GM12864 (cell line): Measurements from ENCODE around the gene NUP210.

Experiments used
- DNase-seq: peaks from one replicate; pipeline ENCODE4 v3.0.0-alpha.2; 2011; ENCODE audit warnings: low read depth
- H3K4me3 ChIP-seq: 2 replicates; pipeline ENCODE4 v1.5.1; 2011; ENCODE audit warnings: mild to moderate bottlenecking, low read depth, low read length, control low read depth
- TF ChIP-seq, protein P1 (sequence below): IDR thresholded peaks from 2 replicates; pipeline ENCODE4 v1.5.1; 2011; ENCODE audit warnings: low read depth, mild to moderate bottlenecking, moderate library complexity, low read length, control low read depth, inconsistent platforms; ENCODE audit errors: missing control alignments

Gene NUP210

DNA sequence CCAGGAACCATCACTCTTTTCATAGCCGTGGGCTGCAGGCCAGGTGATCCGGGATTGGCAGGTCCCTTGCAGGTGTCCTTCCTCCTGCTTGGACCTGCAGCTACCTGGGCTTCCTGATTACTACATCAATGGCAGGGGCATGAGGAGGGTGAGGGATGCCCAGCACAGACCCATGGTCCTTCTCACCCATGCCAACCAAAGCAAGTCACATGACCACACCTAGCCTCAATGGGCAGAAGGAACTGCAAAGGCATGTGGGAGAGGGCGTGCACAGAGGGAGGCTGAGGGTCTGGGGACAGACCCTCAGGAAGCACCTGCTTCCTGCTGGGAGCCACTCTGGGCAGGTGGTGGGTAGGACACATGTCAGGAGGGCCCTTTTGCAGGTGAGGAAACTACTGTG lies 105.2 kb downstream of the NUP210 start:
- DNase-seq = no peak
- TF ChIP-seq, protein P1, sequence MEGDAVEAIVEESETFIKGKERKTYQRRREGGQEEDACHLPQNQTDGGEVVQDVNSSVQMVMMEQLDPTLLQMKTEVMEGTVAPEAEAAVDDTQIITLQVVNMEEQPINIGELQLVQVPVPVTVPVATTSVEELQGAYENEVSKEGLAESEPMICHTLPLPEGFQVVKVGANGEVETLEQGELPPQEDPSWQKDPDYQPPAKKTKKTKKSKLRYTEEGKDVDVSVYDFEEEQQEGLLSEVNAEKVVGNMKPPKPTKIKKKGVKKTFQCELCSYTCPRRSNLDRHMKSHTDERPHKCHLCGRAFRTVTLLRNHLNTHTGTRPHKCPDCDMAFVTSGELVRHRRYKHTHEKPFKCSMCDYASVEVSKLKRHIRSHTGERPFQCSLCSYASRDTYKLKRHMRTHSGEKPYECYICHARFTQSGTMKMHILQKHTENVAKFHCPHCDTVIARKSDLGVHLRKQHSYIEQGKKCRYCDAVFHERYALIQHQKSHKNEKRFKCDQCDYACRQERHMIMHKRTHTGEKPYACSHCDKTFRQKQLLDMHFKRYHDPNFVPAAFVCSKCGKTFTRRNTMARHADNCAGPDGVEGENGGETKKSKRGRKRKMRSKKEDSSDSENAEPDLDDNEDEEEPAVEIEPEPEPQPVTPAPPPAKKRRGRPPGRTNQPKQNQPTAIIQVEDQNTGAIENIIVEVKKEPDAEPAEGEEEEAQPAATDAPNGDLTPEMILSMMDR = no peak
- no peak overlapping the region for H3K4me3 ChIP-seq

DNA sequence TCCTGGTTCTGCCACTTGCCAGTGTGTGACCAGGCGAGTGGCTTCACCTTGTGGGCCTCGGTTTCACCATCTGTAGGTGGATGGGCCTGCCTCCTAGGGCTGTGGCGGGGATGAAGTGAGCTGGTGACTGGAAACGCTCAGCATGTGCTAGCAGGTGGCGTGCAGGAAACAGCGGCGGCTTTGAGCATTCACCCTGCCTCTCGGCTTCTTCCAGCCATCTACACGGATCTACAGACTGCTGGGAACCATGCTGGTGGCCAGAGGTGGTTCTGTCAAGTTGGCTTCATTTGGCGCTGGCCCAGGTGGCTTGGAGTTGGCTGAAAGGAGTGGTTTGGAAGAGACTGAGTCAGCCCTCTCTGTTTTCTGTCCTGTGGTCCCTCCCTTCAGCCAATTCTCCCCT lies 106.3 kb downstream of the NUP210 start:
- no peak overlapping the region for H3K4me3 ChIP-seq
- DNase-seq = no peak
- TF ChIP-seq, protein P1 = no peak

- TF ChIP-seq, protein P1 = no peak
- no peak for DNase-seq
- no peak overlapping the region for H3K4me3 ChIP-seq
Observed at GRCh38 chr3:13309004-13309403, 111.1 kb downstream of the NUP210 start.

GRCh38 chr3:13308380-13308801 lies 111.7 kb downstream of the NUP210 start:
- TF ChIP-seq, protein P1 = peak; percentile 73
- no peak for DNase-seq
- H3K4me3 ChIP-seq = no peak overlapping the region

DNA sequence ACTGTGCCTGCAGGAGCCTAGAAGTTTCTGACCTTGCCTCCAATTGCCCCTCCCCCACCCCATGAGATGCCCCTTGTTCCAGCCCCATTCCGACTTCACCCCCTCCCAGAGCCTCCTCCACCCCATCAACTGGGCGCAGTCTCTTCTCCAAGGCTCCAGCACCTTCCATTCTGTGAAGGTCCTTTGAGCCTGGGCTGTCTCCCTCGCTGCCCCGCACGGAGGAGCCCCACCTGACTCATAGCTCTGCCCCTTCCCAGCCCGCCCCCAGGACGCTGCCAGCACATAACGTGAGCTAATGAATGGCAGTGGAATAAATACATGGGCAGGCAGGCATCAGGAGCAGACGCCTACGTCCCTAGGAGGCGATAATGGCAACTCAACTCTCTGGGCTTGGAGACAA lies 113.1 kb downstream of the NUP210 start:
- TF ChIP-seq, protein P1 = no peak
- H3K4me3 ChIP-seq = no peak overlapping the region
- DNase-seq = no peak

DNA sequence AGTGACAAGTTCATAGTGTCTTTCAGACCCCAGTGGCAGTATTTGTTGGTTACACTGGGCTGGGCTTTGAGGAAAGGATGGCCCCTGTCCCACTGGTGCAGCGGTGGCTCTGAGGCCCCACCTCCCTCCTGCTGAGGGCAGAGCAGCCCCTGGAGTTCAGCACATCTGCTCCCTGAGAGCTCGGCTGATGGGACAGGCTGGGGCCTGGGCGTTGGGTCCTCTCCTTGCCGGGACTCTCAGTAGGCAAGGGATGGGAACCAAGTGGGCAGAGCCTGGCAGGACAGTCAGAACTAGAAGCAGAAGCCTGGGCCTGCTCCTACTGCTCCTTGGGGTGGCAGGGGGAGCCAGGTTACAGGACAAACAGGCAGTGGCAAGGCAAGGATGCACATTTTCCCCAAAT lies 114.5 kb downstream of the NUP210 start:
- no peak for DNase-seq
- no peak overlapping the region for H3K4me3 ChIP-seq
- TF ChIP-seq, protein P1 = no peak

DNA sequence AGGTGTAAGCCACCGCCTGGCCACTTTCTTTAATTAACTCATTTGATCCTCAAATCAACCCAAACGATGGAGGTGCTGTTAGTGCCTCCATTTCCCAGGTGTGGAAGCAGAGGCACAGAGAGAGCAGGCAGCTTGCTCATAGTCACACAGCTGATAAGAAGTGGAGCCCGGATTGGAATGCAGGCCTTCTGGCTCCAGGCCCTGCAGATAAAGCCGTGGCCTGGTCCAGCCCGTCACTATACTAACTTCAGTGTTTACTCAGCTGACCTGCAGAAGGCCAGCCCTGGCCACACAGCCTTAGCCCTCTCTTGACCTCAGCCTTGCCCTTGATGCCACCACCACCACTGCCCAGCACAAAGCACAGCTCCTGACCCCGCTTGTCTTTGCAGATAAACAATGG lies 116.7 kb downstream of the NUP210 start:
- H3K4me3 ChIP-seq = no peak overlapping the region
- no peak for DNase-seq
- TF ChIP-seq, protein P1 = no peak
